ENCODE results near the gene UGGT1. TPM values are rescaled to one million over a fixed set of nuclear protein-coding genes. Genes with fewer than 3 reads are reported as not detected.

Gene UGGT1
- total and polyA plus RNA-seq, 8 donors = 33.1 to 72.0 (median 36.3) TPM

- no peak overlapping the region for H3K27ac ChIP-seq
- intact Hi-C loops (cut with DNase I) = no loop called here
- no peak for DNase-seq
- no peak overlapping the region for H3K4me3 ChIP-seq
- no peak for TF ChIP-seq CTCF (IDR thresholded peaks at IDR 0.05)
- H3K4me1 ChIP-seq = no peaks in the 10 kb centered on the region
- H3K27me3 ChIP-seq = peaks cover 0 to 11% of the 10 kb centered on the region in 2 donors
- H3K36me3 ChIP-seq = no peaks in the 10 kb centered on the region
- H3K9me3 ChIP-seq = peaks cover 0 to 18% of the 10 kb centered on the region in 2 donors
- ATAC-seq = no peak
Measured at GRCh38 chr2:128053331-128053730, 37.7 kb upstream of the UGGT1 start.

DNA sequence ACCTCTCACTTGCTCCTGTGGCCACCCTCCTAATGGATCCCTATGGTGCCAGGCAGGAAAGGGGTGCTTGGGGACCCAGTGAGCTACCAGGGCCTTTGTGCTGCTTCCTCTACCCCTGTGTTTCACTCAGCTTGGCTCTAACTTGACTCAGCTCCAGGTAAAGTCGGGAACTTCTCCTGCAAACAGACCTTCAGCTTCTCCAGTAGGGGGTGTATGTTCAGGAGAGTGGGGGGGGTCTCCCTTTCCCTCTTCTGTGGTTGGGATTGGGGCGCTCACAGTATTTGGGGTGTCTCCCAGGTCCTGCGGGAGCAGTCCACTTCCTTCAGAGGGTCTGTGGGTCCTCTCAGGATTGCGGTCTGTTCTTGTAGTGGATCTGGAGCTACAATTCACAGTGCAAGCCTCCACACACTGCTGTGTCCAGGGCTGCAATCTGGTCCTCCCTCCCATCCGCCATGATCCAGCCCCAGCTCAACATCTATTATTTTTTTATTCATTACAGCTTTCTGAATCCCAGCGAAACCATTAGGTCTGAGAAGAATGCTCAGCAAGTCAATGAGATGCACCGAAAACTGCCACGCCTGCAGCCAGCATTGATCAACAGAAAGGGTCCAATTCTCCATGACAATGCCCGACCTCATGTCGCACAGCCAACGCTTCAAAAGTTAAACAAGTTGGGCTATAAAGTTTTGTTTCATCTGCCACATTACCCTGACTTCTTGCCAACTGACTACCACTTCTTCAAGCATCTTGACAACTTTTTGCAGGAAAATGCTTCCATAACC, 36.7 kb upstream of the UGGT1 start:
- Histone ChIP-seq H3K4me1 (no peaks in the 10 kb centered on the region), H3K27ac (no peak overlapping the region), H3K36me3 (no peaks in the 10 kb centered on the region), H3K9me3 (peaks cover 0 to 13% of the 10 kb centered on the region in 2 donors), H3K4me3 (no peak overlapping the region), H3K27me3 (peaks cover 0 to 11% of the 10 kb centered on the region in 2 donors)
- intact Hi-C loops (cut with DNase I) = no loop called here
- TF ChIP-seq CTCF (IDR thresholded peaks at IDR 0.05) = no peak
- ATAC-seq (no peak), DNase-seq (no peak)

- intact Hi-C loops (cut with DNase I) = no loop called here
- H3K36me3 ChIP-seq = no peaks in the 10 kb centered on the region
Measured at GRCh38 chr2:128057334-128057733, 33.7 kb upstream of the UGGT1 start.

DNA sequence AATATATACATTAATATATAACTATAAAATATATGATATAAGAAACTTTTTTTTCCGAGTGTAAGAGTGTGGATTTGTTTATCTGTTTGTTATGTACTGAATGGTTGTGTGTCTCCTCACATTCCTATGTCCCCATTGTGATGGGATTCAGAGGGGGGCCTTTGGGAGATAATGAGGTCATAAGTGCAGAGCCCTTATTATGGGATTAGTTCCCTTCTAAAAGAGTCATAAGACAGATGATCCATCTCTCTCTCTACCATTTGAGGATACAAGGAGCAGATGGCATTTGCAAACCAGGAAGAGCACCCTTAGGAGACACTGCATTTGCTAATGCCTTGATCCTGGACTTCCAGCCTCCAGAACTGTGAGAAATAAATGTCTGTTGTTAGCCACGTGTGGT, 32.9 kb upstream of the UGGT1 start:
- H3K4me3 ChIP-seq = no peak overlapping the region
- no peak for DNase-seq
- H3K27ac ChIP-seq = no peak overlapping the region
- no peak for ATAC-seq
- no peak for TF ChIP-seq CTCF (IDR thresholded peaks at IDR 0.05)
- peaks cover 0 to 5% of the 10 kb centered on the region in 2 donors for H3K27me3 ChIP-seq
- H3K36me3 ChIP-seq = no peaks in the 10 kb centered on the region
- intact Hi-C loops (cut with DNase I) = no loop called here
- no peaks in the 10 kb centered on the region for H3K4me1 ChIP-seq
- H3K9me3 ChIP-seq = peaks cover 0 to 3% of the 10 kb centered on the region in 2 donors

More at GRCh38 chr2:128057334-128057733, 33.7 kb upstream of the UGGT1 start:
- Histone ChIP-seq H3K27ac (no peak overlapping the region), H3K4me1 (no peaks in the 10 kb centered on the region), H3K9me3 (peaks cover 0 to 3% of the 10 kb centered on the region in 2 donors), H3K4me3 (no peak overlapping the region), H3K27me3 (peaks cover 0 to 11% of the 10 kb centered on the region in 2 donors)
- DNase-seq = no peak
- ATAC-seq = no peak
- TF ChIP-seq CTCF (IDR thresholded peaks at IDR 0.05) = no peak

GRCh38 chr2:128062571-128062970, 28.4 kb upstream of the UGGT1 start:
- DNase-seq = no peak
- TF ChIP-seq CTCF (IDR thresholded peaks at IDR 0.05) = no peak
- no peak for ATAC-seq
- Histone ChIP-seq H3K27ac (no peak overlapping the region), H3K36me3 (no peaks in the 10 kb centered on the region), H3K27me3 (no peaks in the 10 kb centered on the region), H3K4me3 (no peak overlapping the region), H3K4me1 (no peaks in the 10 kb centered on the region), H3K9me3 (no peaks in the 10 kb centered on the region)
- intact Hi-C loops (cut with DNase I) = no loop called here
